Cardiac muscle cell (in vitro differentiated cells and primary cell): ENCODE results near the gene RAB30. TPM values are rescaled to one million over a fixed set of nuclear protein-coding genes. Genes with fewer than 3 reads are reported as not detected.

Experiments used
- DNase-seq, 2 donors: peaks; one replicate each; pipeline versions ENCODE4 v3.0.0 to v3.0.0-alpha.2; 2010 to 2017; ENCODE audit warnings: low read depth in 1 of 2, low spot score in 1 of 2
- H3K27ac ChIP-seq: fragments of 200-600 bp; sonication (generic); 2 replicates; pipeline ENCODE4 v1.5.1; 2016
- H3K27me3 ChIP-seq: fragments of 200-600 bp; sonication (generic); 2 replicates; pipeline ENCODE4 v1.6.0; 2016; ENCODE audit warnings: control low read depth
- H3K36me3 ChIP-seq: fragments of 200-600 bp; sonication (generic); 2 replicates; pipeline ENCODE4 v1.5.1; 2016; ENCODE audit warnings: control low read depth
- H3K4me1 ChIP-seq: fragments of 200-600 bp; sonication (generic); 2 replicates; pipeline ENCODE4 v1.8.1; 2017; ENCODE audit warnings: low read depth, mild to moderate bottlenecking, mixed run types
- H3K4me3 ChIP-seq: fragments of 200-600 bp; sonication (generic); 2 replicates; pipeline ENCODE4 v1.5.1; 2016; ENCODE audit warnings: mild to moderate bottlenecking
- H3K9me3 ChIP-seq: fragments of 200-600 bp; sonication (generic); 2 replicates; pipeline ENCODE4 v1.5.1; 2017; ENCODE audit warnings: low read depth, mild to moderate bottlenecking, control low read depth
- polyA plus RNA-seq: library from polyadenylated mRNA; unstranded; fragments of >200 nt; fragmentation: Nextera tagmentation; extraction: Ambion mirVana; gene quantifications from 2 replicates; pipeline ENCODE4 v1.2.1, GENCODE V29; 2016
- total RNA-seq: library from RNA; depleted of rRNA; stranded (reverse); fragments of >200 nt; gene quantifications from 2 replicates; pipeline ENCODE4 v1.2.3, GENCODE V29; 2016
- TF ChIP-seq, protein P1 (sequence below): IDR thresholded peaks from 2 replicates; pipeline ENCODE4 v1.5.1; 2012; ENCODE audit warnings: low read depth, mild to moderate bottlenecking, low read length

RAB30 gene
- total and polyA plus RNA-seq, 2 experiments from 2014 or later, result 4.3 to 9.8 TPM

DNA sequence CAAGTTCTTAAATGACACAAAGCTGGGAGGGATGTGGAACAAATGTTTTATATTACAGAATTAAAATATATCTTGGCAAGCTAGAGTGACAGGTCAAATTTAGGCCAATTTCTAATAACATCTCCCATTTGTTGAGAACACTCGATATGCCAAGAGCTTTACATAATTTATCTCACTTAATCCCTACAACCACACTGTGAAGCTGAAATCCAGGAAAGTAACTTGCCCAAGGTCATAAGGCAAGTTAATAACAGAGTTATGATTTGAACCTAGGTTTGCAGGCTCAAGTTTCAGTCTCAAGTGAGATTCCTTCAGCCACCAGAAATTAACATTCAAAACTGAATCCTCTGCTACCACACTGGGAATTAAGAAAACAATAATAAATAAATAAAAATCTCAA, 38.3 kb downstream of the RAB30 start:
- H3K4me3 ChIP-seq, result no peak overlapping the region
- no peaks in the 10 kb centered on the region for H3K9me3 ChIP-seq
- TF ChIP-seq, protein P1, sequence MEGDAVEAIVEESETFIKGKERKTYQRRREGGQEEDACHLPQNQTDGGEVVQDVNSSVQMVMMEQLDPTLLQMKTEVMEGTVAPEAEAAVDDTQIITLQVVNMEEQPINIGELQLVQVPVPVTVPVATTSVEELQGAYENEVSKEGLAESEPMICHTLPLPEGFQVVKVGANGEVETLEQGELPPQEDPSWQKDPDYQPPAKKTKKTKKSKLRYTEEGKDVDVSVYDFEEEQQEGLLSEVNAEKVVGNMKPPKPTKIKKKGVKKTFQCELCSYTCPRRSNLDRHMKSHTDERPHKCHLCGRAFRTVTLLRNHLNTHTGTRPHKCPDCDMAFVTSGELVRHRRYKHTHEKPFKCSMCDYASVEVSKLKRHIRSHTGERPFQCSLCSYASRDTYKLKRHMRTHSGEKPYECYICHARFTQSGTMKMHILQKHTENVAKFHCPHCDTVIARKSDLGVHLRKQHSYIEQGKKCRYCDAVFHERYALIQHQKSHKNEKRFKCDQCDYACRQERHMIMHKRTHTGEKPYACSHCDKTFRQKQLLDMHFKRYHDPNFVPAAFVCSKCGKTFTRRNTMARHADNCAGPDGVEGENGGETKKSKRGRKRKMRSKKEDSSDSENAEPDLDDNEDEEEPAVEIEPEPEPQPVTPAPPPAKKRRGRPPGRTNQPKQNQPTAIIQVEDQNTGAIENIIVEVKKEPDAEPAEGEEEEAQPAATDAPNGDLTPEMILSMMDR, result no peak
- peak overlapping the region; percentile 18 for H3K27ac ChIP-seq
- H3K27me3 ChIP-seq, result no peaks in the 10 kb centered on the region
- no peak for DNase-seq
- no peaks in the 10 kb centered on the region for H3K36me3 ChIP-seq
- H3K4me1 ChIP-seq, result peaks cover 17% of the 10 kb centered on the region

DNA sequence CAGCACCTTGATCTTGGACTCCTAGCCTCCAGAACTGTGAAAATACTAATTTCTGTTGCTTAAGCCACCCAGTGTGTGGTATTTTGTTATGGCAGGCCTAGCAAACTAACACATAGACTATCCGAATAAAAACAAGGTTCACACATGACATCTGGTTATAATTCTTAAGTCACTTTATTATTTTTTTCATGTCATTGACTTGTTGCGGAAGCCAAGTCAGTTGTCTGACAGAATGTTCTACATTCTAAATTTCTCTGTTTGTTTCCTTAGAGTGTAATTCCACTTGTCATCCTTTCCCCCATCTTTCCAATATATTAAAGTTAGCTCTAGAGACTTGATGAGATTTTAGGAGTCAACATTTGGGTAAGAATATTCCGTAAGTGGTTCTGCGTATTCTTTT, 40.6 kb downstream of the RAB30 start:
- no peaks in the 10 kb centered on the region for H3K27me3 ChIP-seq
- TF ChIP-seq, protein P1, result no peak
- DNase-seq, result no peak

DNA sequence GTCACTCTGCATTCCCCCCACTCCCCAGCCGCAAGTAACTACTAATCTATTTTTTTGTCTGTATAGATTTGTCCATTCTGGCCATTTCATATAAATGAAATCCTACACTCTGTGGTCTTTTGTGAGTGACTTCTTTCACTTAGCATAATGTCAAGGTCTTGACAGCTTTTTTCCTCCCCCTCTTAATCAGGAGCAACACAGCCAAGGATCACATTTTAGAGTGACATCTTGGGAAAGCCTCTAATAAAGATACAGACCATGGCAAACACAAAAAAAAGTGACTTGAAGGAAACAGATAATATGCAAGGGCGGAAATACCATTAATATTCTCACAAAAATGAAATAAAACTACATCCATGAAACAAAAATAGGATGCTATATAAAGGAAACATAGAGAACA, 43.9 kb downstream of the RAB30 start:
- Histone ChIP-seq H3K36me3 (no peaks in the 10 kb centered on the region), H3K9me3 (no peaks in the 10 kb centered on the region), H3K4me1 (peaks cover 4% of the 10 kb centered on the region), H3K4me3 (no peak overlapping the region), H3K27ac (no peak overlapping the region), H3K27me3 (no peaks in the 10 kb centered on the region)
- TF ChIP-seq, protein P1, result no peak
- no peak for DNase-seq

More for the DNA sequence above, 40.6 kb downstream of the RAB30 start:
- Histone ChIP-seq H3K9me3 (no peaks in the 10 kb centered on the region), H3K4me3 (no peak overlapping the region), H3K36me3 (no peaks in the 10 kb centered on the region), H3K27ac (no peak overlapping the region), H3K4me1 (peaks cover 14% of the 10 kb centered on the region)

DNA sequence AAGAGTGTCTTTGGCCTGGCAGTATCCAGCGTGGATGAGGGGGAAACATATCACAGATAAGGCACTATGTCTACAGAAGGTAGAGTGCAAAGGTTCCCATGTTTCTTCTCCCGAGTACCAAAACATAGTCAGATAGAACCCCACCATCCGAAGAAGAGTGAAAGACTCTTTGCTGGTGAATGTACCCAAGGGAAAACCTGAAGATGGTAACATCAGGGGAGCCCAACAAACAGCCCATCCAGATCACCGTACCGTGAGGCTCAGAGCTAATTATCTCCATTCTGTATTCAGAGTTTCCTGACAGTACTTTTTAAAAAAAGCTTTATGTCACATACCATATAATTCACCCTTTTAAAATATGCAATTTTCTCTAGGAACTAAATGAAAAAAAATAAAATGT, 44.4 kb downstream of the RAB30 start:
- Histone ChIP-seq H3K4me3 (no peak overlapping the region), H3K27me3 (no peaks in the 10 kb centered on the region), H3K36me3 (no peaks in the 10 kb centered on the region), H3K4me1 (peaks cover 4% of the 10 kb centered on the region), H3K27ac (no peak overlapping the region), H3K9me3 (no peaks in the 10 kb centered on the region)
- TF ChIP-seq, protein P1, result no peak
- no peak for DNase-seq

DNA sequence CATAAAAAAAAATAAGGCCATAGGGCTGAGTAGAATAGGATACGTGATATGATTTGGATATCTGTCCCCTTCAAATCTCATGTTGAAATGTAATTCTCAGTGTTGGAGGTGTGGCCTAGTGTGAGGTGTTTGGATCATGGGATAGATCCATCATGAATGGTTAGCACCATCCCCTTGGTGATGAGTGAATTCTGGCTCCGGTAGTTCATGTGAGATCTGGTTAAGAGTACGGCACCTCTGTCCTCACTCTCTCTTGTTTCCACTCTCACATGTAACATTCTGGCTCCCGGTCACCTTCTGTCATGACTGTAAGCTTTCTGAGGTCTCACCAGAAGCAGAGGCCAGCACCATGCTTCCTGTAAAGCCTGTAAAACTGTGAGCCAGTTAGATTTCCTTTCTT, 45.5 kb downstream of the RAB30 start:
- TF ChIP-seq, protein P1, result no peak
- no peak overlapping the region for H3K4me3 ChIP-seq
- DNase-seq, result no peak
- peaks cover 4% of the 10 kb centered on the region for H3K4me1 ChIP-seq
- H3K27ac ChIP-seq, result no peak overlapping the region
- H3K36me3 ChIP-seq, result no peaks in the 10 kb centered on the region
- no peaks in the 10 kb centered on the region for H3K27me3 ChIP-seq
- H3K9me3 ChIP-seq, result no peaks in the 10 kb centered on the region

DNA sequence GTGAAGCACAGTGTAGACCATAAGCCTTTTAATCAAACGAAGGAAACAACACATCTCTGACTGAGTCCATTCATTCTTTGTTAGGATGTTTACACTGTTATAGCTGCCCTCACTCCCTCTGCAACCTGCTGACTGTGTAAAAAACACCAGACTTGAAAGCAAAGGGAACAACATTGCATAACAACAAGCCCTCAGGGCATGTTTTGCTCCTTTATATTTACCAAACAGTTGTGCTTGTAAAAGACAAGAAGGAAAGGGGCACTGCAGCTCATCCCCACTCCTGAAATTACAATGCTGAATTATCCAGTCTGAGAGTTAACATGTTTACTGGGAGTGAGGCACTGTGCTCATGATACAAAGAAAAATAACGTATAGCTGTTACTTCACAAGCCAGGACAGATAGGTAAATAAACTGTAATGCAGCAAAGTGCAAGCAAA, 46.4 kb downstream of the RAB30 start:
- Histone ChIP-seq H3K4me1 (peaks cover 4% of the 10 kb centered on the region), H3K27me3 (no peaks in the 10 kb centered on the region), H3K36me3 (no peaks in the 10 kb centered on the region), H3K9me3 (no peaks in the 10 kb centered on the region), H3K27ac (no peak overlapping the region), H3K4me3 (no peak overlapping the region)
- DNase-seq, result no peak
- TF ChIP-seq, protein P1, result no peak
